Activated naive CD4-positive, alpha-beta T cell treated with anti-CD3 and anti-CD28 coated beads, Interleukin-2, amount 50 U/mL, for 24 hours (primary cell): Measurements from ENCODE around the gene YIPF6.
"Not testable (repeated sequence)": the region's sequence is repeated elsewhere in the genome, so short reads cannot be mapped to it uniquely, and the experiment has no call there.

Source experiments
- H3K27ac Mint-ChIP-seq: one replicate; pipeline ENCODE4 v1.8.0; 2021; ENCODE audit warnings: mild to moderate bottlenecking, mixed read lengths
- H3K27me3 Mint-ChIP-seq: one replicate; pipeline ENCODE4 v1.8.0; 2021; ENCODE audit warnings: mixed read lengths
- H3K36me3 Mint-ChIP-seq: one replicate; pipeline ENCODE4 v1.8.0; 2021; ENCODE audit warnings: mixed read lengths
- H3K4me1 Mint-ChIP-seq: one replicate; pipeline ENCODE4 v1.8.0; 2021; ENCODE audit warnings: mixed read lengths
- H3K4me3 Mint-ChIP-seq: one replicate; pipeline ENCODE4 v1.8.0; 2021; ENCODE audit warnings: mild to moderate bottlenecking, mixed read lengths
- H3K9me3 Mint-ChIP-seq: one replicate; pipeline ENCODE4 v1.8.0; 2021; ENCODE audit warnings: mixed read lengths

YIPF6 gene

DNA sequence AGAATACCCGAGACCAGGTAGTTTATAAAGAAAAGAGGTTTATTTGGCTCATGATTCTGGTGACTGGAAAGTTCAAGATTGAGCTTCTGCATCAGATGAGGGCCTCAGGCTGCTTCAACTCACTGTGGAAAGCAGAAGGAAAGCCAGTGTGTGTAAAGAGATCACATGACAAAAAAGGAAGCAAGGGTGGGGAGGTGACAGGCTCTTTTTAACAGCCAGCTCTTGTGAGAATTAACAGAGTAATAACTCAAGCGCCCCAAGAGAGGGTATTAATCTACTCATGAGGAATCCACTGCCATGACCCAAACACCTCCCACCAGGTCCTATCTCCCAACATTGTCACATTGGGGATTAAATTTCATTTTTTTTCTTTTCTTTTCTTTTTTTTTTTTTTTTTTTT, 6.3 kb upstream of the YIPF6 start:
- H3K4me1 Mint-ChIP-seq = peaks cover 3% of the 10 kb centered on the region
- no peak overlapping the region for H3K4me3 Mint-ChIP-seq
- H3K27ac Mint-ChIP-seq = no peak overlapping the region
- H3K9me3 Mint-ChIP-seq = no peaks in the 10 kb centered on the region
- H3K36me3 Mint-ChIP-seq = no peaks in the 10 kb centered on the region
- H3K27me3 Mint-ChIP-seq = peaks cover 2% of the 10 kb centered on the region

DNA sequence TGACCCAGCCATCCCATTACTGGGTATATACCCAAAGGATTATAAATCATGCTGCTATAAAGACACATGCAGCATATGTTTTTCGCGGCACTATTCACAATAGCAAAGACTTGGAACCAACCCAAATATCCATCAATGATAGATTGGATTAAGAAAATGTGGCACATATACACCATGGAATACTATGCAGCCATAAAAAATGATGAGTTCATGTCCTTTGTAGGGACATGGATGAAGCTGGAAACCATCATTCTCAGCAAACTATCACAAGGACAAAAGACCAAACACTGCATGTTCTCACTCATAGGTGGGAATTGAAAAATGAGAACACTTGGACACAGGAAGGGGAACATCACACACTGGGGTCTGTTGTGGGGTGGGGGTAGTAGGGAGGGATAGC, 5.1 kb upstream of the YIPF6 start:
- not testable (repeated sequence) for H3K36me3 Mint-ChIP-seq, H3K4me1 Mint-ChIP-seq, H3K27me3 Mint-ChIP-seq, H3K4me3 Mint-ChIP-seq, H3K27ac Mint-ChIP-seq, H3K9me3 Mint-ChIP-seq

DNA sequence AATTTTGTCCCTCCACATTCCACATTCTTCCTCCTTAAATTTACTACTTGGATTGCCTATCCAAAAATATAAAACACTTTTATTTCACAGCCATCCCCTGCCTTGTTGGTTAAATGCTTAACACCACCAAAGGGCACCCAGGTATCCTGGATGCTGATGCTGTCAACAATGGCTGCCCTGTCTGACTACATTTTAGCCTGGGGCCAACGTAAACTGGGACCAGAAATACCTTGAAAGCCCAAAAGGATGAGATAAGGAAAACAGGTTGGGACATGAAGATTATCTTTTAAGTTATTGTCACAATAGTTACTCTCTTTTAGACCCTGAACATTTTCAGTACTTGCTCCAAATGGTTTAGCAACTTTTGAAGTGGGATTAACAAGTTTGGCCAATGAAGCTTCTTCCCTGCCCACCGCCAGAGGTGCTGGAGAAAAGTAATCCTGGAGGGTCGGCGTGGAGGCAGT, 775 bp upstream of the YIPF6 start:
- Mint-ChIP-seq H3K27me3 (peaks cover 2% of the 10 kb centered on the region), H3K4me3 (peak overlapping the region; percentile 97), H3K27ac (peak overlapping the region; percentile 99), H3K4me1 (peaks cover 23% of the 10 kb centered on the region), H3K9me3 (no peaks in the 10 kb centered on the region), H3K36me3 (no peaks in the 10 kb centered on the region)

- Mint-ChIP-seq H3K36me3 (no peaks in the 10 kb centered on the region), H3K27me3 (peaks cover under 1% of the 10 kb centered on the region), H3K9me3 (no peaks in the 10 kb centered on the region), H3K4me1 (peaks cover 40% of the 10 kb centered on the region), H3K4me3 (peak overlapping the region; percentile 97), H3K27ac (peak overlapping the region; percentile 99)
Measured at GRCh38 chrX:68499543-68500504, 973 bp downstream of the YIPF6 start.

DNA sequence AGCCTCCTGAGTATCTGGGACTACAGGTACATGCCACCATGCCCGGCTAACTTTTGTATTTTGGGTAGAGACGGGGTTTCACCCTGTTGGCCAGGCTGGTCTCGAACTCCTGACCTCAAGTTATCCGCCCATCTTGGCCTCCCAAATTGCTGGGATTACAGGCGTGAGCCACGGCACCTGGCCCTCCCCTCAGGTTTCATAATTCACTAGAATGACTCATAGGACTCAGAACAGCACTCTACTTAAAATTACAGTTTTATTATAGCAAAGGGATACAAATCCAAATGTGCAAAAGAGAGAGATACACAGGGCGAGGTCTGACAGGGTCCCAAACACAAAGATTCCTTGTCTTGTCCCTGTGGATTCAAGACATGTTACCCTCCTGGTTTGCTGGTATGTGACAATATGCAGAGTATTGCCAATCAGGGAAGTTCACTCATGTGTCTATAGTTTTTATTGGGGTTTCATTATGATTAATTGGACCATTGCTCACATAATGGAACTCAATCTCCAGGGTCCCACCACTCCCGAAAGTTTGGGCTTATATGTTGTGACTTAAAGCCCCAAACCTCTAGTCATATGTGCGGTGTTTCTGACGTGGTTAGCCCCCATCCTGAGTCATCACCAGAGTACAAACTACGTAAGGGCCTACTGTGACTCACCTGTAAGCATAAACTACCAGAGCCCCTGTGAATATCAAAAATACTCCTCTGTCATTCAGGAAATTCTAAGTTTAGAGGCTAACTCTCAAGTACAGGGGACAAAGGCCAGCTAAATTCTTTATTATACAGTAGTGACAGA, 5.2 kb downstream of the YIPF6 start:
- peak overlapping the region; percentile 33 for H3K4me3 Mint-ChIP-seq
- no peaks in the 10 kb centered on the region for H3K27me3 Mint-ChIP-seq
- H3K27ac Mint-ChIP-seq = peak overlapping the region; percentile 48
- no peaks in the 10 kb centered on the region for H3K9me3 Mint-ChIP-seq
- peaks cover 1% of the 10 kb centered on the region for H3K36me3 Mint-ChIP-seq
- peaks cover 65% of the 10 kb centered on the region for H3K4me1 Mint-ChIP-seq

DNA sequence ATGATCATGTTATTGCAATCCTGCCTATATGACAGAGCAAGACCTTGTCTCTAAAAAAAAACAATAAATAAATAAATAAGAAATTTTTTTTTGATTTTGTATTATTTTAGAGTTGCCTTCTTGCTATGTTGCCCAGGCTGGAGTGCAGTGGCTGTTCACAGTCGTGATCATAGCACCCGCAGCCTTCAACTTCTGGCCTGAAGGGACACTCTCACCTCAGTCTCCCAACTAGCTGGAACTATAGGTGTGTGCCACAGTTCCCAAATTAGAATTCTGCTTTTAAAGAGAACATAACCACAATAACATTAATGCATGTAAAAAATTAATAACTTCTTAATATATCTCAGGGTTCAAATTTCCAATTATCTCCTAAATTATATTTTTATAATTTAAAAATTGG, 7.8 kb downstream of the YIPF6 start:
- H3K4me3 Mint-ChIP-seq = no peak overlapping the region
- H3K9me3 Mint-ChIP-seq = no peaks in the 10 kb centered on the region
- peaks cover 73% of the 10 kb centered on the region for H3K4me1 Mint-ChIP-seq
- H3K27ac Mint-ChIP-seq = no peak overlapping the region
- H3K36me3 Mint-ChIP-seq = peaks cover 1% of the 10 kb centered on the region
- no peaks in the 10 kb centered on the region for H3K27me3 Mint-ChIP-seq

- Mint-ChIP-seq H3K9me3 (no peaks in the 10 kb centered on the region), H3K4me1 (peaks cover 56% of the 10 kb centered on the region), H3K4me3 (peak overlapping the region; percentile 12), H3K27ac (peak overlapping the region; percentile 91), H3K27me3 (no peaks in the 10 kb centered on the region), H3K36me3 (peaks cover 1% of the 10 kb centered on the region)
Measured at GRCh38 chrX:68508799-68509198, 9.9 kb downstream of the YIPF6 start.

DNA sequence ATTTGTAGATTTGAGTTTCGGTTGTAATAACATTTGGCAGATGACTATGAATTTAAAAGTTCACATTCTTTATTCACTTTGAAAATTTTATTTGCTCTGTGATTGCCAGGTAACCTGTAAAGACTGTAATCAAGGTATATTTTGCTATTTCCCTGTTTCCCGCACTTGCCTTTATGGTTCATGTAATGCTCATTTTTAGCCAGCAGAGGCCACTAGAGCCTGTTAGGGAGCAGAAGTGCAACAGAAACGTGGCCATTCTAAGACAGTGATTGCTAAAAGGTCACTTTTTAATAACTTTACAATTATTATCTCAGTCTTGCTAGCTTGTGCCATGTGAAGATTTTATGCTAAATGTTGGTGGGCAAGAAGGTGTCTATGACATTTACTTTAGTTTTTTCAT, 12.4 kb downstream of the YIPF6 start:
- Mint-ChIP-seq H3K4me1 (peaks cover 34% of the 10 kb centered on the region), H3K27ac (no peak overlapping the region), H3K36me3 (peaks cover 1% of the 10 kb centered on the region), H3K27me3 (no peaks in the 10 kb centered on the region), H3K9me3 (no peaks in the 10 kb centered on the region), H3K4me3 (no peak overlapping the region)

DNA sequence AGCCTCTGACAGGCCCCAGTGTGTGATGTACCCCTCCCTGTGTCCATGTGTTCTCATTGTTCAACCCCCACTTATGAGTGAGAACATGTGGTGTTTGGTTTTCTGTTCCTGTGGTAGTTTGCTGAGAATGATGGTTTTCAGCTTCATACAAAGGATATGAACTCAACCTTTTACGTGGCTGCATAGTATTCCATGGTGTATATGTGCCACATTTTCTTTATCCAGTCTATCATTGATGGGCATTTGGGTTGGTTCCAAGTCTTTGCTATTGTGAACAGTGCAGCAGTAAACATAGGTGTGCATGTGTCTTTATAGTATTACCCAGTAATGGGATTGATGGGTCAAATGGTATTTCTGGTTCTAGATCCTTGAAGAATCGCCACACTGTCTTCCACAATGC, 25.8 kb downstream of the YIPF6 start:
- peaks cover 17% of the 10 kb centered on the region for H3K4me1 Mint-ChIP-seq
- H3K9me3 Mint-ChIP-seq, H3K27ac Mint-ChIP-seq, H3K4me3 Mint-ChIP-seq, H3K27me3 Mint-ChIP-seq: not testable (repeated sequence)
- H3K36me3 Mint-ChIP-seq = peaks cover 24% of the 10 kb centered on the region

DNA sequence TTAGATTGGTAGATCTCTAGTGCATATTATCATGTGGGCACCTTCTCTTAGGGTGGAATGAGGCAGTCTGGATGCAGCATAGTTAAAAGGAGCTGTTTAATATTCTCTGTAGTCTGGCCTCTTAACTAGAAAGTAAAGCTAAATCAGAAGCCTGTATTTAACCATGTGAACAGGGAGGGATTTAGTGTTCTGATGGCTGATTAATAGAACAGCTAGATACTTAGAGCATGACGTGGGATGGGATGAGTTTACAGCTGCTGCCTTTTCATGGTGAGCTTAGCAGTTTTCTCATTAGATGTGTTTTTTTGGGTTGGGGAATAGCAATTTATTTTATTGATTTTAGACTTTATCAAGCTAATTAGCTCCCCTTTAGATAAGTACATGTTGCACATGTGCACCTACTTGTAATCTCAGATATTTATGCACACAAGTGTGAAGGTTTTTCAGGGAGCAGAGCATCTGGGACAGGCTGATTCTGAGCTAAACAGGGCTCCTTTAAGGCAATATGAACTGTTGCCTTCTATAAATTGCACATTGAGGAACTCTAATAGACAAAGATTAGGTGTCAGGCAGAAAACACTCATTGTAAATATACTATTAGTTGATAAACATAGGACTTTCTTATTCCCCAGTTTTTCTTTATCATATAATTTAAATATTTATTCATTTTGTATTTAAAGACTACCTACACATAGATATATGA, 34.1 kb downstream of the YIPF6 start:
- Mint-ChIP-seq H3K36me3 (peaks cover 7% of the 10 kb centered on the region), H3K27ac (no peak overlapping the region), H3K27me3 (no peaks in the 10 kb centered on the region), H3K9me3 (no peaks in the 10 kb centered on the region), H3K4me3 (no peak overlapping the region), H3K4me1 (no peaks in the 10 kb centered on the region)

DNA sequence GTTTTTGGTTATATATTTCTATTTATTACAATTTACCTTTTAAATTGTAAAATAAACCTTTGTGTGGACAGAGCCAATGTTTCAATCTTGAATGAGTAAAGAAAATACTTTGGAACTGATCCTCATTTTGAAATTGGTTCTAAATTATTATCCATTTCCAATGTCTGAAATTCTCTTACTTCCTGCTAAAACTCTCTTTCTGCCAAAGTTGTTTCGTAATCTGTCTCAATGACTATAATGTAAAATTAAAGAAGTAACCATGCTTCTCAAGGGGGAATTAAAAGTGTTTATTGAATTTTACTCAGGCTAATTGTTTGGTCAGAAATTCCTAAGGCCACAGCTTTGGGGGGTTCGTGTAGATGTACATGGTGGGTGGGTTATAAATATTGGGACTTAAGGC, 34.8 kb downstream of the YIPF6 start:
- Mint-ChIP-seq H3K4me3 (no peak overlapping the region), H3K36me3 (peaks cover 5% of the 10 kb centered on the region), H3K27ac (no peak overlapping the region), H3K9me3 (no peaks in the 10 kb centered on the region), H3K4me1 (no peaks in the 10 kb centered on the region), H3K27me3 (no peaks in the 10 kb centered on the region)

GRCh38 chrX:68534691-68535090, 35.8 kb downstream of the YIPF6 start:
- Mint-ChIP-seq H3K9me3 (no peaks in the 10 kb centered on the region), H3K27ac (no peak overlapping the region), H3K4me1 (no peaks in the 10 kb centered on the region), H3K4me3 (no peak overlapping the region), H3K36me3 (peaks cover 2% of the 10 kb centered on the region), H3K27me3 (no peaks in the 10 kb centered on the region)

- Mint-ChIP-seq H3K4me3 (no peak overlapping the region), H3K4me1 (no peaks in the 10 kb centered on the region), H3K27ac (no peak overlapping the region), H3K27me3 (no peaks in the 10 kb centered on the region), H3K9me3 (no peaks in the 10 kb centered on the region), H3K36me3 (peaks cover 2% of the 10 kb centered on the region)
Measured at GRCh38 chrX:68536429-68536828, 37.6 kb downstream of the YIPF6 start.

DNA sequence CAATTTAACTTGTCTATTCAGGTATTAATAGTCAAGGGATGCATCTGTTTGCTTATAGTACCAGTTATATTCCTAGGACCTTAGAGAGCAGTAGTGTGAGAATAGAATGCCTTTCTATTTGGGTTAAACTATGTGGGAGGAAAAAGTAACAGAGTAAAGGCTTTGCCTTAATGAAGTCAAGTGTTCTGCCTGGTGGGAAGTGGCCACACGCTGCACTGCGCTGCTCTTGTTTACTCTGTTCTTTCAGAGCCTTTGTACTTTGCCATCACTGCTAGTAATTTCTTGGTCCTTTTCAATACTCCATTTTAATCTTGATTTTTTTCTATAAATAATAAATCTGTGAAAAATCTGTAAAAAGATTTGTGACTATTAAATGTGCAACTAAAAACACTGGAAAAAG, 38.0 kb downstream of the YIPF6 start:
- Mint-ChIP-seq H3K27me3 (no peaks in the 10 kb centered on the region), H3K4me3 (no peak overlapping the region), H3K9me3 (no peaks in the 10 kb centered on the region), H3K4me1 (no peaks in the 10 kb centered on the region), H3K27ac (no peak overlapping the region), H3K36me3 (peaks cover 4% of the 10 kb centered on the region)

GRCh38 chrX:68550193-68550592, 51.3 kb downstream of the YIPF6 start:
- no peaks in the 10 kb centered on the region for H3K9me3 Mint-ChIP-seq
- H3K4me3 Mint-ChIP-seq = no peak overlapping the region
- no peak overlapping the region for H3K27ac Mint-ChIP-seq
- H3K27me3 Mint-ChIP-seq = no peaks in the 10 kb centered on the region
- peaks cover 3% of the 10 kb centered on the region for H3K36me3 Mint-ChIP-seq
- no peaks in the 10 kb centered on the region for H3K4me1 Mint-ChIP-seq
